ENCODE results near the gene SSBP3.

Gene SSBP3

DNA sequence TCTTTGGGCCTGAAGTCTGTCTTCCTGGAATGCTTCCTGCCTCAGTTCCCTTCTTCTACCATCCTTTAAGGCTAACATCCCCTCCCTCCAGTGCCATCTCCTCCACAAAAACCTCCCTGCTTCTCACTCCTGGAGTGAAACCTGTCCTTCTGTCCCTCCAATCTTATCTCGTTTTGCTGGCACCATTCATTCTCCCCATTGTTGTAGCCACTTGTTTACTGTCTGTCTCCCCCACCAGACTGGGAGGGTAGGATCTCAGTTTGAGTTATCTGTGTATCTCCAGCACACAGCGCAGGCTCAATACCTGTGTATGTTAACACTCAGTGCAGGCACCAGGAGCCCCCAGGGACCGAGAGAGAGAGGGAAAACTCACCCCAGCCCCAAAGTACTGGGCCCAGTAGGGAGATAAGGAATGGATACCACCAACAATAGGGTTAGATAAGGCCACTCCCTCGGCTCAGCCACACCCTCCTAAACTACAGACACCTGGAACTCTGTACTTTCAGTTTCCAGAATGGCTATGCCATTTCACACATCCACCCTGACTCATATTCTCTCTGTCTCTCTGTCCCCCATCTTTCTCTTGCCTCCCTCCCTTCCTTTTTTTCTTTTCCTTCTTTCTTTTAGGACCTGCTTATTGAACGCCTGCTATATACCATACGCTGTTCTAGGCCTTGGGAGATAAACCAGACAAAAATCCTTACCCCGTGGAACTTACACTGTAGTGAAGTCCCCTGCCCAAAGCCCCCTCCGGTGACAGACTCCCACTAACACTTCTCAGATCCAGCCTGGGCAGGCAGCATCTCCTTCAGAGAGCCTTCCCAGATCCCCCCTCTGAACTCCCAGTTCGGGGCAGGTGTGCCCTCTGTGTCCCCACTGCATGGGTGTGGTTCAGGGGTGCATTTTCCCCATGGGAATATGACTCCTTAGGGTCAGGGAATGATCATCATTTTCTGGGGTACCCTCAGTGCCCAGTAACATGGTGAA is 3.3 kb upstream of the SSBP3 start:
- no peak for FAIRE-seq

DNA sequence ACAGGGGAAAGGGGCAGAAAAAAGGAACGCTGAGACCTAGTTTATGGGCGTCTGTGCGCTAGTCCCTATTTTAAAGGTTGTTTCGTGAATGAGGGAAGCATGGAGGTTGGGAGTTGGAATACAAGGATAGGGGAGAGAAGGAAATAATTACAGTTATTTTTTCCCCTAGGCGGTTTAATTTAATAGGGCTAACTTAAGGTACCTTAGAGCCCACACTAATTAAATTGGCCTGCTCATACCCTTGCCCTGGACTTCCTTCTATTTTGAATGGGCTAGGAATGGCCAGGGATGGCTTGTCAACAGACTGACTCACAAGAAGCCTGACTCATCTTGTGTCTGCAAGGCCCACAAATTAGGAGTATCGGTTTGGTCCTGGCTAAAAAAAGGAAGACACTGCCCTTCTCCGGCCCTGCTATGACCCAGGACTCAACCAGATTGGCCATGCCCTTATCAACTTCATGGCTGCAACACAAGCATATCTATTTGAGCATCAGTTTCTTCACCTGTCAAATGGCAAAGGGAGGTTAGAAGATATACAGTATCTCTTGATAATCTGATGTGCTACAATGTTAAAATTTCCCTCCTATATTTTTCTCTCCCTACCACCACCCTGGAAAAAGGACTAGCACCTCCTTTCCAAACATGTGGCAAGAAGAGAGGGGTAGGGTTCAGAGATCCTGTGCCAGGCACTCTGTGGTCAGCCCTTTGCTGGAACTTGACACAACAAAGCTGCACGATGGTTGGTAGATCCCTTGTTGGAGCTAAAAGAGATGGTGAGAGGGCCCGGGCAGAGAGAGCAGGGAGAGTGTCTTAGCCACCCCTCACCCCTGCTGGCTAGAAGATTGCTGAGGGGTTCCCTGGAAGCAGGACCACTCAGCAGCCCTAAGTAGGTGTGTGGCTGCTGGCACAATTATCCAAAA is 2.2 kb upstream of the SSBP3 start:
- no peak for FAIRE-seq

DNA sequence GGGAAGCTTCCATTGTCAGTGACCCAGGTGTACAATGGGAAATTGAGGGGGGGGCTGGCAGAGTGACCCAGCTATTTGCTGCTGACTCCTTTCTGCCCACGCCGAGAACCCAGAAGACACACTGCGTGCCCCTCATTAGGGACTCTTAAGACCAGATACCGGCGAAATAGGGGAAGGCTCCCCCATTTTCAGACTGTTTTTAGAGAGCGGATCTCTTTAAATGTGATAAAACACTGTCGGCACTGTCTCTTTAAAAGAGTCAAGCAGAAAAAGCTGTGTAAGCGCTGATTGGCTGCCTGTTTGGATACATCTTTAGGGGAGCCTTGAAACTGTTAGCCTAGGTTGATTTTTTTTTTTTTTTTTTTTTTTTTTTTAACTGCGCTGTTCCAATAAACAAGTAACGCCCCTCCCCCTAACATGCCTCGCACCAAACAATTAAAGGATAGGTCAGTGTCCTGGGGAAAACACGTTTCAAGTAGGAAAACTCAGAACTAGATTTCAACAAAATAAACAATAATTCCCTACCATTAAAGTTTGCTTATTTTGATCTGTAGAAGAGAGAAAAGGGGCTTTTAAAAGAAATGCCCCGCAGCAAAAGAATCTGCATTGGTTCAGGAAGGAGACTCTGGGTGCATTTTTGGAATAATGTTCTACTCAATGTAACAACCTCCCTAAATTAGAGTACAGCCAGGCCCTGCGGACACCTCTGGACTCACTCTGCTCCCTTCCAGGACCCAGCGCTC is 1.4 kb upstream of the SSBP3 start:
- FAIRE-seq: peak; percentile 87

DNA sequence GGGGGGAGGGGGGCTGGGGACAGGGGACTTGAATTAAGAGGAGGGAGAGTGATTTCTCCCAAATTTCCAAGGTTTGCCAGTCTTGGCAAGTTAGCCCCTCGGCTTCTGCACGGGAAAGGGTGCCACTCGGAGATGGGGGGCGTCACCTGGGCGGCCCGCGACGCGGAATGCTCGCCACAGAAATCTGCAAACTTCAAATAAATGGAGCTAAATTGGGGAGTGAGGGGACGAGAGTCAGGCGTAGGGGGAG is 885 bp upstream of the SSBP3 start:
- FAIRE-seq: no peak

DNA sequence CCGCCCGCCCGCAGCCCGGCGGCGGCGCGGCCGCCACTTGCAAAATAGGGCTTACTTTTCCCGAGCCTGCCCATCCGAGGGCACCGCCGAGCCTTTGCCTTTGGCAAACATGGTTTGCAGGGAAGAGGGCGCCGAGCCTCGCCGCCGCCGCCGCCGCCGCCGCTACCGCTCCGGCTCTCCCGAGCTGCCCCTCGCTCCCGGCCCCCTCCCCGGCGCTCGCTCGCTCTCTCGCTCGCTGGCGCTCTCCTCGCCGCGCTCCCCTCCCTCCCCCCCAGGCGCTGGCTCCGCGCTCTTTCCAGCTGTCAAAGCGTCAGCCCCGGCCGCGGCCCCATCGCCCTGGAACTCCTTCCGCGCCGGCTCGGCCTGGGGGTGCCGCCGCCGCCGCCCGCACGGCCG is 298 bp downstream of the SSBP3 start:
- FAIRE-seq: no peak

DNA sequence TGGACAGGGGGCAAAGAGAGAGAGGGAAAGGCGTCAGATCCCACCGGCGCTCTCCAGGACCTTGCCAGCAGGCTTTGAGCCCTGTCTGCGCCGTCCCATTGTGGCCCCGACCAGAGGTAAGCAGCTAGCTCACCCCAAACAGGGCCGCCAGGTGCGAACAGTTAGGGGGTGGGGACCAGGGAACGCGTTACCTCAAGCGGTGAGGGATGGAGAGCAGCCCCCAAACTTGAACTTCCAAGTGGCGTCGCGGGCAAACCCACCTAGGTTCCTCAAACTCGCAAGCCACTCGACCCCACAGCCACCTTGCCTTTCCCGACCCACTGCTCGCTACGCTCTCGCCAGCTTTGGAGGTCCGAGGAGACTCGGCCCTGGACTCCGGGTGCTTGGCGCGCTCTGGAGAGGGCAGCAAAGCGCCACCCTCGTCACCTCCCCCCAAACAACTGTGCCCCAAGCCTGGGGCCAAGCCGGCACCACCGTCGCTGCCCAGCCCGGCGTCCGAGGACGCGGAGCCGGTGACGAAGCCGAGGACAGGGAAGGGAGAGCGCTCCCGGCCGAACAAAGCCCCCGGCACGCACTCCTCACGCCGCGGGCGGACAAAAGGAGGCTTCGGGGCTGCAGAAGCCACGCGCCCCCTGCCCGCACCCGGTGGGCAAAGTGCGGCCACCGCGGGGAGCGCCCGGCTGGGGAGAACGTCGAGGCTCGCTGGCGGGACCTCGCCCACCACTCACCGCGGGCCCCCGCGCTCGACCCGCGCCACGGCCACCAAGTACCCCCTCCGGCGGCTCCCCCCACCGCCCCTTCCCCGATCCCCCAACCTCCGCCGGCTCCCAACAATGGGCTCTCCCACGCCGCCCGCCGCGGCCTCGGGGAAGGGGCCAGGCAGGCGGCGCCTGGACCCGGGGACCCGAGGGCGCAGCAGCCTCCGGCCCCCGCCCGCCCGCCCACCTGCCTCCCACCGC is 976 bp downstream of the SSBP3 start:
- FAIRE-seq: no peak

DNA sequence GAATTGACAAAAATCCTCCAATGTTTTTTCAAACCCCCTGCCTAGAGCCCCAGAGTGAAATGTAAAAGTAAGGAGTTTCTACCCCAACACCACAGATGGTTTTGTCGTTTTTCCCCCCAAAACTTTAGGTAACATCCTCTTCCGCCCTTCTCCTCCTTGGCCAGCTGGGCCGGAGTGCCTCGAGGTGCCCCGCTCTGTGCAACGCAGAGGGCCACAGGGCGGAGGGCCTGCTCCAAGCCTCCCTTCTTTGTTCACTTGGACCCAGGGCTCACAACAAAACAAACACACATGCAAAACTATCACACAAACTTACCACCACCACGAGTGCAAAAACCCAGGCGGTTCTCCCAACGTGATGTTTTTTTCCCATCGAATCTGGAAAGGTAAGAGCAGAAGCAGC is 1.9 kb downstream of the SSBP3 start:
- no peak for FAIRE-seq

DNA sequence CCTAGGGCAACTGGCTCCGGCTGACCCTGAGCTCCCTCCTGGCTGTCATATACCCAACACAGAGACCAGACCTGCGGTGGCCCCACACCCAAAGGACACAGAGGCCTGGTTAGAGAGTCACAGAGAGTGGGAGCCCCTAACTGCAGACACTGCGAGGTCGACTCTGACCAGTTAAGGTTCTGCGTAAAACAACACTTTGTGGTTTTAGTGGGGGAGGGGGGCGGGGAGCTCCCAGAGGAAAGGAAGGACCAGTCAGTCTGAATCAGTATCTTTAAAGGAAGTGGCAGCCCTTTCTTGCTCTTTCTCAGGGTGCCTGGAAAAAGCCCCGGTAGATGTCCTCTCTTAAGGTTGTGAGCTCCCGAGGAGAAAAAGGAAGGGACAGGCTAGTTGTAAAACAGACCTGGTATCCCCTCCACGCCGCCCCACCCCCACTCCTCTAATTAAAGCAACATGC is 2.4 kb downstream of the SSBP3 start:
- no peak for FAIRE-seq

DNA sequence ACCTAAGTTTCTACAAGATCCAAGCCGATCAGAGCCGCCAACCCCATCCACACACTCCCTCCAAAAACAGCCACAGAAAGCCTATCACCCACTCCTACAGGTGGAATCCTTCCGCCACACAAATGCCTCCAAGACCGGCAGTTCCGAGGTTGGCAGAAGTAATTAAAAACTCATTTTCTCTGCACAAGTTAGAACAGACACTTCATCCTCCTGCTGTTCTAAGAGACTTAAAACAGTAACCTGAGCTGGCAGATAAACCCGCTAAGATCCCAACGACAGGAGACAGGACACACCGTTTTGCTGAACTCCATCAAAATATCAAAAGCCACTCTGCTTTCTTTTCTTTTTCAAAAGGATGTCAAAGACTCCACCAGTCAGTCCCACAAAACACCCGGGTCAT is 2.8 kb downstream of the SSBP3 start:
- no peak for FAIRE-seq

DNA sequence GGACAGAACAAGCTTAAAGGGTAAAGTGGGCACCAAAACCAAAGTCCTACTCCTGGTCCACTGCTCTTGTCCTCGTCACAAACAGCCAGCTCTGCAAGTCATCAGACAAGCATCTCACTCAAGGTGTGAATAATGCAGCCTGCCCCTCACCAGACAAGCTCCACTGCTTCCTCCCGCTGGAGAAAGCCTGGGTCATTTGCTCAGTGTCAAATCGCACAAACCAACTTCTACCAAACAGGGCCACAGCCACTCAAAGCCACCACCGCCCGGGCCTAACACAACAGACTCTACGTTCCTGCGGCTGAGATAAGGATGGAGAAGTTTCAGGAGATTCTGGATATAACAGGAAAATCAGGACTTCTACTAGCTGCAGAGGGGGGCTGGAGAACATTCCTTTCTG is 3.3 kb downstream of the SSBP3 start:
- no peak for FAIRE-seq

DNA sequence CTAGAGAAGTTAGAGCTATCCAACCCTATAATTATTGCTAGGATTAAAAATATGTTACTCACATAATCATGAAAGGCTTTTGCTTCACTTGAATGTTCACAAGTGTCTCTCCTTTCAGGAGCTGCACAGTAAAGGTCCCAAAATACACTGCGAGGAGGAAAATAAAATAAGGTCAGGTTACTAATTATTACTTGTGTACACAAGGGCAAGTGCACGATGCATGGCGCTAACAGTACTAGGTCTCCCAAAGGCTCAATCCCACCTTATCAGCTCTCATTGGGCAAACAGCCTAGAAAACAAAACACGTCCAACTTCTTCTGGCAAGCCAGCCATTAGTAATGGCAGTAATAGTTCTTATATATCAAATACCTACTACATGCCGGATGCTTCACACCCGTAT is 4.4 kb downstream of the SSBP3 start:
- no peak for FAIRE-seq

DNA sequence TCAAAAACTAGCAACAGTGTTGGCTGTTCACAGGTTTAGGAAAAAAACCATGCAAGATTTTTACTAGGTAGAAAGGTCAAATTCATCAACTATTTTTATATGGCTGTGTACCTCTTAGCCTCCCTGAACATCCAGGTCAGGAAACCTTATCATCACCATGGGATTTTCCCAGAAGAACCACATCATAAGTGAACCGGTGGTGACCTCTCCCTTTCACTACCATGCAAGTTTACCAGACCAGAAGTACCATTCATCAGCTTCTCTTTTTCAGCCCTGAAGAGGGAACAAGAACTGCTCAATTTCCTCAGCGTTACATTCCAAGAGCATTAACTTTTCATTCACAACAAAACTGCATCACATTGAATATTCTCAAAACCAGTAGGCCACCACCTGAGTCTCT is 5.9 kb downstream of the SSBP3 start:
- FAIRE-seq: no peak

DNA sequence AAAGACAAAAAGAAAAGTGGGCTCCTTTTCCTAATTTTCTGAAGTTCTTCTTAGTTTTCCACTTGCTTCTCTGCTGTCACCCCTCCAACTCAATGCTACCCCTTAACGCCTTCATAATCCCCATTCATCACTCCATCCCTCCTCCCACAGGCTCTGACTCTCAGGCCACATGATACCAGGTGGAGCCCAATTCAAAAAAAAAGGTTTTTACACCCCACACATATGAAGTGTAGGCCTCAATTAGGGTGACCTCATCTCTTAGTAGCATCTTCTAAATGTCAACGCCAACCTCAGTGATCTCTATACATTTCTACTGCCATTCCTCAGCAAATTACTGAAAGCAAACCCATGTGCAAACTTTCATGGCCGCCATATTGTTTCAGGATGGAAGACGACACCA is 6.4 kb downstream of the SSBP3 start:
- FAIRE-seq: no peak

DNA sequence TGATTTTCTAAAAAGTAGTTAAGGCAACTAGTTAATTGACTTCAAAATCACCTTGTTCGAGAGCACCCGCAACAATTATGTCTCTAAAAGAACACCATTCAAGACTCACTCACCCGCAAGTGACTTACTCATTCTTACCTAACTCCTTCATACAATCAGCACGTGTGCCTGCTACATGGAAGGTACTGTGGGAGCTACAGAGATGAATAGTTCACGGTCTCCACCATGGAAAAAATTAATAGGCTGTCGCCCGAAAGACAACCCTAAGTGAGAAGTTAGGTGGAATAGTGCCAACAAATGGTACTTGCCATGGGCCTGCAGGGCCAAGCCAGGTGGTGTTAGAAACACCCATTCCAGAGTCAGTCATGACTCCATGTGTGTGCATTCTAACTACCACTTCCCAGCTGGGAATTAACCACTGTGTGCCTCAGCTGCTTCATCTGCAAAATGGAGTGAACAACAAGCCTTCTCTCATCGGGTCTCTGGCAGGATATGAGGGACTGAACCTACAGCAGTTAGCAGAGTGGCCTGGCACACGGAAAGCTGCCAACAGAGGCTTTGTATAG is 7.1 kb downstream of the SSBP3 start:
- no peak for FAIRE-seq

DNA sequence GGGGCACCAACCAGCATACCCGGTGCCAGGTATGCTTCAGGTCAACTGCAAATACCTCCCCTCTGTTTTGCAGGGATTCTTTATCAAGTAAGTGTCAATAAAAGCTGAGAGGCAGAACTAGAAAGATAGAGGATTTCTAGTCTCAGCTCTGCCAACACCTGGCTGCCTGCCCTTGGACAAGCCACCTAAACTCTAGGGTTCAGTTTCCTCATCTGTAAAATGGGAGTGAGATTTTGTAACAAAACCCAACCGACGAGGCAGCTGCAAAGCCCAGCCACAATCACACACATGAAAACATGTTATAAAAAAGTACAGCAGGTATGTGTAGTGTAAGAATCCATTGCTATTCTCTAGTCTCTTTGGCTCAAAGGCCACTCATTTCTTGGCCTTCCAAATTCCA is 8.2 kb downstream of the SSBP3 start:
- no peak for FAIRE-seq

DNA sequence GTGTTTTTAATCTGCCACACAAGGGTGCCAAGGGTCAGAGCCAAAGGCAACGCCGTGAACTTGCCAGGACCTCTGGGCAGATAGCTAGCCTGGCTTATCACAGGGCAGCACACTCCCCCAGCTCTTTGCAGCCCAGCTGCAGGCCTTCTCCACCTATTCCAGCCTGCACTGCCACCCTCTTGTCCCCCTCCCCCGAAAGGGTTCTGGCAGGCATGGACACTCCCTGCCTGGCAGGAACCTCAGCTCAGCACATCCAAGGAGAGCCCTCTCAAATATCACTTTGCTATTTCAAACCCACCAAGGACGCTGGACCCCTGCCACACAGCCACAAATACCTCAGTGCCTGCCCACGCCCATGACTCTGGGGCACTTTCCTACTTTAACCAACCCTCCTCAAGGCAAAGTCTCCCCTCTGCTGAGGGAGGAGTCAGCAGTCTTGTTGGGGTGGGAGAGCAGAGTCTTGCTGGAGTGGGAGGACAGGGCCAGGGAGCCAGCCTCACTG is 9.1 kb downstream of the SSBP3 start:
- FAIRE-seq: no peak

DNA sequence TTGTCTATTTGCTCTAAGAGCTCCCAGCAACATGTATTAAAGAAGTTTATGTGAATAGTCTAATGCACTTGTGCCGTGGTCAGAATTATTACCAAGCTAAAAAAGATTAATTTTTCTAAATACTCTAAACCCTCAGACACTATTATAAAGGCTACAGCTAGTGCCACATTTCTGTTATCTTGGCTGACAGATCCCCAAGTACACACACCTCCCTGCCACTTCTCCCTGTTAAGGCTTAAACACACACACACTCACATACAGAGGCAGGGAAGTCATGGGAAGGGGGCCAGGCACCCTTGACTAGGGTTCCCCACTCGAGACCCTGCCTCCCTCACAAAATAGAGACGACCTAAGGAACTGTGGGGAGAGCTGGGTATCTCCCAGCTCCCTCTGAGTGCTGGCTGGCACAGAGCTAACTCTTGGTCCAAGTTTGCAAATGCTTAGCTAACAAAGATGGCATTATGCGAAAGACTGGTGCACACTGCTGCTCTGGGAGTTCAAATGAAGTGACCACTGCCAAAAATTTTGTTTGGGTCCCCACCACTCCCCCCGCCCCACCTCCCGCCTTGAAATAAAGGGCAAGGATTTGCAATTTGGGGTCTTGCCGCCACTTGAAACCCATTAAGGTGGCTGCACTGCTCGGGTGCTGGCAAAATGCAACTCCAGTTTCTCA is 9.8 kb downstream of the SSBP3 start:
- FAIRE-seq: no peak

DNA sequence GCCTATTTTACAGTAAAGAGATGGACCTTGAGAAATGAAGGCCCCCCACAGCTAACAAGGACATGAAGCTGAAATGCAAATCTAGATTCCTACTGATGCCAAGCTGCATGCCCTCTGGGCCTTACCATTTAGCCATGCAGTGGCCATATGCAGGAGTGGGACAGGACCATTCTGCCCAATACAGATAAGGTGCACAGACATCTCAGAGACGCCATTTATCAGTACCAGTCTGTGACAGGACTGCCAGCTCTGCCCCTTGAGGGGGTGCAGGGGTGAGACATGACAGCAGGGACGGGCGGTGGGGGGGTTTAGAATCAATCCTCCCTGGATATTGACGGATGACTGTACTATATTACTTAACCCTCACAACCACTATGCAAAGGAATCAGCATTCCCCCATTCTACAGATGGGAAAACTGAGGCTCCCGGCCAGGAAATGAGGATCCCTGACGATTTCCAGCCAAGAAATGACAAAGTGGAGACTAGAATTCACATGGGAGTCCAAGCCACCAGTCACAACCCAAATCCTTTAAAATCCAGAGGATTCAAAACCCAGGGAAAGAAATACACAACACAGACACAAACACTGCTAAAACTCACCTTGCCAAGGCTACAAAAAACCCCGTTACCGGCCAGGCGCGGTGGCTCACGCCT is 10.8 kb downstream of the SSBP3 start:
- no peak for FAIRE-seq

DNA sequence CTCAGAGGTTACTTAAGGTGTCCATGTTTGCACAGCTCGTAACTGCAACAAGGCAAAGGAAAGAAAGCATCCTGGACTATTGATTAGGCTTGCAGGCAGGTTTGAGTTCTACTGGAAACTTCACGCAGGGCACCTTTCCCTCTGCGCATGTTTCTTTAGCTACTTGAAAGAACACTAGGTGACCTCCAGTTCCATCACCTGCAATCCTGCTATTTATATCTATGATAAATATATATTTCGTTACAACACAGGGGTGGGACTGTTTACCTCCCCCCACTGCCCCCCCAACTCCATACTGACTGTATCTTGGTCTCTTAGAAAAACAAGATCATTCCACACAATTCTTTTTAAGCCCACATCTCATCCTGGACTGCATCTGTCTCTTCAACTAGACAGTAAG is 12.1 kb downstream of the SSBP3 start:
- FAIRE-seq: no peak

DNA sequence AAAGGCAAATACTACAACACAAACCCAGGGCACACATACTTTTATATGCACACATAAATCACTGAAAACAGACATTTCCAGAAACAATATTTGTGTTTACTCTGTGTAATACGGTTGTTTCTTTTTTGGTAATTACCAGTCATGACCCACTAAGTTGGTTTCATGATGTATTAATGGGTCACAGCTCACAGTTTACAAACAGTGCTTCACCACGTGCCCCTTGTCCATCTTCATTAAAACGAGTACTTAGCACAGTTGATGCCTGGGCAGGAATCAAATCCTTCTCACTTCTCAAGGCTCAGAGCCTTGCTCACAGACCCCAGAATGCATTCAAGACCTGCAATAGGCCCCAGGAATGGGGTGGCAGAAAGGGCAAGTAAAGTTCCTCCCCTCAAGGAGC is 13.8 kb downstream of the SSBP3 start:
- FAIRE-seq: no peak
